Fibroblast of lung (primary cell): ENCODE results near the gene ANXA6. TPM values are rescaled to one million over a fixed set of nuclear protein-coding genes. Genes with fewer than 3 reads are reported as not detected.

Experiments used
- DNase-seq, 2 donors: peaks; one replicate each; pipeline versions ENCODE4 v3.0.0 to v3.0.0-alpha.2; 2010; ENCODE audit warnings: low read depth in 2 of 2
- H2AFZ ChIP-seq: 2 replicates; pipeline ENCODE4 v1.5.1; 2012; ENCODE audit warnings: low read length, control low read depth, inconsistent platforms
- H3K27ac ChIP-seq: 2 replicates; pipeline ENCODE4 v1.5.1; 2011; ENCODE audit warnings: low read length, control low read depth; ENCODE audit not compliant: insufficient read depth
- H3K27me3 ChIP-seq: 2 replicates; pipeline ENCODE4 v1.5.1; 2011; ENCODE audit warnings: mild to moderate bottlenecking, low read length; ENCODE audit not compliant: control insufficient read depth, insufficient read depth
- H3K36me3 ChIP-seq: 2 replicates; pipeline ENCODE4 v1.5.1; 2011; ENCODE audit warnings: low read length; ENCODE audit not compliant: control insufficient read depth, insufficient read depth
- H3K4me1 ChIP-seq: 2 replicates; pipeline ENCODE4 v1.5.1; 2011; ENCODE audit warnings: low read length; ENCODE audit not compliant: control insufficient read depth, insufficient read depth; ENCODE audit errors: extremely low read depth
- H3K4me2 ChIP-seq: 2 replicates; pipeline ENCODE4 v1.5.1; 2011; ENCODE audit warnings: low read length, control low read depth; ENCODE audit not compliant: insufficient read depth; ENCODE audit errors: extremely low read depth
- H3K4me3 ChIP-seq, 4 experiments: fragments of 200-600 bp in 1 of 4; sonication (generic) in 1 of 4; replicated peaks in 1 of 4; 2 replicates each; pipeline ENCODE4 v1.5.1; 2011 to 2016; ENCODE audit warnings: low read length in 4 of 4, low read depth in 3 of 4, mild to moderate bottlenecking in 3 of 4, control low read depth in 2 of 4, inconsistent platforms in 1 of 4, mixed read lengths in 1 of 4; ENCODE audit not compliant: insufficient read depth in 1 of 4; ENCODE audit errors: control extremely low read depth in 1 of 4
- H3K79me2 ChIP-seq: 2 replicates; pipeline ENCODE4 v1.5.1; 2012; ENCODE audit warnings: mild to moderate bottlenecking, low read length, inconsistent platforms; ENCODE audit not compliant: control insufficient read depth, insufficient read depth
- H3K9ac ChIP-seq: 2 replicates; pipeline ENCODE4 v1.5.1; 2011; ENCODE audit warnings: mild to moderate bottlenecking, low read length, control low read depth; ENCODE audit not compliant: insufficient read depth
- H3K9me3 ChIP-seq: 2 replicates; pipeline ENCODE4 v1.5.1; 2012; ENCODE audit warnings: low read depth, low read length; ENCODE audit not compliant: control insufficient read depth, insufficient read depth
- H4K20me1 ChIP-seq: 2 replicates; pipeline ENCODE4 v1.5.1; 2011; ENCODE audit warnings: low read length; ENCODE audit not compliant: control insufficient read depth, insufficient read depth; ENCODE audit errors: extremely low read depth
- CTCF ChIP-seq, 2 donors: IDR thresholded peaks in 1 of 2; conservative IDR thresholded peaks in 1 of 2; 1 replicate in 1 of 2; 2 replicates in 1 of 2; pipeline ENCODE4 v1.5.1; 2011 to 2012; ENCODE audit warnings: low read length in 2 of 2, control low read depth in 1 of 2, inconsistent platforms in 1 of 2, low read depth in 1 of 2, mild to moderate bottlenecking in 1 of 2
- EZH2 ChIP-seq: IDR thresholded peaks from 2 replicates; pipeline ENCODE4 v1.5.1; 2012; ENCODE audit warnings: low read length, control low read depth, mild to moderate bottlenecking; ENCODE audit errors: missing control alignments
- polyA plus RNA-seq, 2 donors: library from polyadenylated mRNA; depleted of rRNA in 1 of 2; stranded (reverse) in 1 of 2; unstranded in 1 of 2; fragments of >200 nt; gene quantifications; 2 replicates each; pipeline ENCODE4 v1.2.1, GENCODE V29; 2011 to 2012; ENCODE audit warnings: missing spikeins in 1 of 2
- total RNA-seq: library from RNA; depleted of rRNA; stranded (reverse); fragments of >200 nt; gene quantifications from 2 replicates; pipeline ENCODE4 v1.2.1, GENCODE V29; 2014

ANXA6 gene
- total and polyA plus RNA-seq, 2 donors (not counting 1 experiment from before 2014, with no cell fraction given) = 591 to 615 TPM

GRCh38 chr5:151101151-151101550, 56.4 kb downstream of the ANXA6 start:
- H4K20me1 ChIP-seq = no peaks in the 10 kb centered on the region
- no peak overlapping the region for H3K4me3 ChIP-seq
- no peaks in the 10 kb centered on the region for H3K9me3 ChIP-seq
- H3K27me3 ChIP-seq = no peaks in the 10 kb centered on the region
- peaks cover 16% of the 10 kb centered on the region for H3K4me1 ChIP-seq
- no peak overlapping the region for H3K27ac ChIP-seq
- TF ChIP-seq EZH2 (no peak), CTCF (conservative IDR thresholded peaks at IDR 0.05 in 1 of 2, IDR thresholded peaks at IDR 0.05 in 1 of 2; ENCODE audit: low read depth in 1 of 2, low read length in 2 of 2) (no peak)
- peaks cover 20% of the 10 kb centered on the region for H3K36me3 ChIP-seq
- H3K4me2 ChIP-seq = no peak overlapping the region
- H3K79me2 ChIP-seq = no peaks in the 10 kb centered on the region
- DNase-seq = no peak
- no peak overlapping the region for H3K9ac ChIP-seq
- no peak overlapping the region for H2AFZ ChIP-seq

GRCh38 chr5:151100681-151101080, 56.9 kb downstream of the ANXA6 start:
- Histone ChIP-seq H3K9ac (no peak overlapping the region), H4K20me1 (no peaks in the 10 kb centered on the region), H2AFZ (no peak overlapping the region), H3K9me3 (no peaks in the 10 kb centered on the region), H3K4me2 (no peak overlapping the region), H3K27ac (no peak overlapping the region), H3K36me3 (peaks cover 19% of the 10 kb centered on the region), H3K4me1 (peaks cover 17% of the 10 kb centered on the region), H3K79me2 (no peaks in the 10 kb centered on the region), H3K27me3 (no peaks in the 10 kb centered on the region), H3K4me3 (no peak overlapping the region)
- TF ChIP-seq CTCF (conservative IDR thresholded peaks at IDR 0.05 in 1 of 2, IDR thresholded peaks at IDR 0.05 in 1 of 2; ENCODE audit: low read depth in 1 of 2, low read length in 2 of 2) (no peak), EZH2 (no peak)
- DNase-seq = no peak

GRCh38 chr5:151098768-151099121, 58.8 kb downstream of the ANXA6 start:
- Histone ChIP-seq H3K27ac (no peak overlapping the region), H2AFZ (no peak overlapping the region), H3K79me2 (no peaks in the 10 kb centered on the region), H4K20me1 (no peaks in the 10 kb centered on the region), H3K9me3 (no peaks in the 10 kb centered on the region), H3K4me1 (peaks cover 22% of the 10 kb centered on the region), H3K4me3 (no peak overlapping the region), H3K27me3 (no peaks in the 10 kb centered on the region), H3K36me3 (peaks cover 12% of the 10 kb centered on the region), H3K9ac (no peak overlapping the region), H3K4me2 (no peak overlapping the region)
- DNase-seq = no peak
- TF ChIP-seq CTCF (conservative IDR thresholded peaks at IDR 0.05 in 1 of 2, IDR thresholded peaks at IDR 0.05 in 1 of 2; ENCODE audit: low read depth in 1 of 2, low read length in 2 of 2) = no peak
- TF ChIP-seq EZH2 = no peak
